D341Med (cell line): ENCODE measurements around the gene SEC22B.
"Not testable (repeated sequence)": the region's sequence is repeated elsewhere in the genome, so short reads cannot be mapped to it uniquely, and the experiment has no call there.

Experiments
- DNase-seq: peaks from one replicate; pipeline ENCODE4 v3.0.0; 2012; ENCODE audit warnings: low spot score

The SEC22B gene

GRCh38 chr1:120176092-120176855, at the start of gene SEC22B:
TSS of gene SEC22B (minus strand) at chr1:120176520. CDS start at chr1:120176381, 139 bp downstream.
- DNase-seq, result peak; percentile 79

GRCh38 chr1:120217933-120218332, 41.6 kb upstream of the SEC22B start:
- DNase-seq, result not testable (repeated sequence)

GRCh38 chr1:120217175-120217929, 41.0 kb upstream of the SEC22B start:
- DNase-seq, result not testable (repeated sequence)

GRCh38 chr1:120213606-120214005, 37.3 kb upstream of the SEC22B start:
- not testable (repeated sequence) for DNase-seq

GRCh38 chr1:120210754-120211153, 34.4 kb upstream of the SEC22B start:
- not testable (repeated sequence) for DNase-seq

- not testable (repeated sequence) for DNase-seq
Measured at GRCh38 chr1:120196863-120197775, 20.8 kb upstream of the SEC22B start.

- not testable (repeated sequence) for DNase-seq
Measured at GRCh38 chr1:120188626-120189025, 12.3 kb upstream of the SEC22B start.

GRCh38 chr1:120182176-120182707, 5.9 kb upstream of the SEC22B start:
- DNase-seq, result not testable (repeated sequence)

- DNase-seq, result not testable (repeated sequence)
Measured at GRCh38 chr1:120179811-120180690, 3.7 kb upstream of the SEC22B start.

GRCh38 chr1:120178799-120179756, 2.8 kb upstream of the SEC22B start:
- no peak for DNase-seq

- not testable (repeated sequence) for DNase-seq
Measured at GRCh38 chr1:120178058-120178457, 1.7 kb upstream of the SEC22B start.

GRCh38 chr1:120175688-120176087, 632 bp downstream of the SEC22B start:
- not testable (repeated sequence) for DNase-seq

GRCh38 chr1:120164761-120165160, 11.6 kb downstream of the SEC22B start:
- not testable (repeated sequence) for DNase-seq

- not testable (repeated sequence) for DNase-seq
Measured at GRCh38 chr1:120162015-120162414, 14.3 kb downstream of the SEC22B start.

- DNase-seq, result not testable (repeated sequence)
Measured at GRCh38 chr1:120158495-120158894, 17.8 kb downstream of the SEC22B start.

GRCh38 chr1:120158086-120158485, 18.2 kb downstream of the SEC22B start:
- DNase-seq, result not testable (repeated sequence)

- DNase-seq, result not testable (repeated sequence)
Measured at GRCh38 chr1:120150138-120150822, 26.0 kb downstream of the SEC22B start.

- not testable (repeated sequence) for DNase-seq
Measured at GRCh38 chr1:120149420-120150059, 26.8 kb downstream of the SEC22B start.
